Measurements from ENCODE around the gene KCNAB1. TPM values are rescaled to one million over a fixed set of nuclear protein-coding genes. Genes with fewer than 3 reads are reported as not detected.

Gene KCNAB1
- total and polyA plus RNA-seq, 2 donors (not counting 1 experiment from before 2014, with no cell fraction given), result not detected

GRCh38 chr3:156460206-156460611 lies 339.8 kb downstream of the KCNAB1 start:
- peaks cover 7% of the 10 kb centered on the region for H3K27me3 Mint-ChIP-seq
- Histone ChIP-seq H2AFZ (ENCODE audit: insufficient read depth, low read depth, low read length, poor library complexity, severe bottlenecking) (no peak overlapping the region), H3K9ac (ENCODE audit: low read length) (no peak overlapping the region), H3K27ac (ENCODE audit: low read length in 2 of 2) (no peak overlapping the region), H3K4me3 (ENCODE audit: control extremely low read depth in 1 of 5, extremely low read depth in 1 of 5, insufficient read depth in 1 of 5, low read depth in 2 of 5, low read length in 4 of 5) (no peak overlapping the region), H4K20me1 (ENCODE audit: control insufficient read depth, insufficient read depth, low read length, poor library complexity, severe bottlenecking) (no peaks in the 10 kb centered on the region), H3K9me3 (ENCODE audit: control extremely low read depth in 1 of 3, control insufficient read depth in 2 of 3, insufficient read depth in 1 of 3, low read length in 2 of 3) (no peaks in the 10 kb centered on the region), H3K36me3 (replicated peaks in 1 of 2; ENCODE audit: control extremely low read depth in 1 of 2, control insufficient read depth in 1 of 2, extremely low read depth in 1 of 2, insufficient read depth in 2 of 2, low read length in 1 of 2) (no peaks in the 10 kb centered on the region), H3K4me2 (replicated peaks; ENCODE audit: low read depth, low read length, poor library complexity, severe bottlenecking) (no peak overlapping the region), H3K79me2 (ENCODE audit: control insufficient read depth, insufficient read depth, low read length) (no peaks in the 10 kb centered on the region), H3K4me1 (ENCODE audit: control insufficient read depth in 2 of 2, insufficient read depth in 2 of 2, low read length in 2 of 2) (peaks cover 0 to 4% of the 10 kb centered on the region in 2 donors), H3K27me3 (replicated peaks in 1 of 4; ENCODE audit: control extremely low read depth in 1 of 4, control insufficient read depth in 3 of 4, insufficient read depth in 4 of 4, low read length in 3 of 4) (peaks cover 0 to 4% (median 0%) of the 10 kb centered on the region in 4 experiments)
- CTCF ChIA-PET, result interaction anchor here (2.5 kb wide), 1 partner anchor 49 kb away, joined by 11 read pairs; no protein-coding TSS in a partner anchor
- peak; percentile 45 for ATAC-seq (ENCODE audit: low read depth)
- TF ChIP-seq CTCF (IDR thresholded peaks at IDR 0.05), result no peak
- TF ChIP-seq EZH2 (IDR thresholded peaks at IDR 0.05; ENCODE audit: borderline replicate concordance, insufficient read depth, low read depth, low read length, poor library complexity, severe bottlenecking), result no peak
- peaks cover 4% of the 10 kb centered on the region for H3K4me1 Mint-ChIP-seq
- no CpG with 5 or more reads among the region's 2 CpGs for WGBS (ENCODE audit: insufficient coverage)
- no peak for DNase-seq
- H3K4me3 Mint-ChIP-seq, result no peak overlapping the region
- POLR2A ChIA-PET, result no interaction called here
- H3K27ac Mint-ChIP-seq, result no peak overlapping the region
- intact Hi-C loops (cut with micrococcal nuclease), result no loop called here
- no peaks in the 10 kb centered on the region for H3K9me3 Mint-ChIP-seq (ENCODE audit: insufficient read depth)

GRCh38 chr3:156461889-156462288 lies 341.5 kb downstream of the KCNAB1 start:
- H3K27me3 ChIP-seq (replicated peaks in 1 of 4; ENCODE audit: control extremely low read depth in 1 of 4, control insufficient read depth in 3 of 4, insufficient read depth in 4 of 4, low read length in 3 of 4), result peaks cover 0 to 4% (median 0%) of the 10 kb centered on the region in 4 experiments
- Mint-ChIP-seq H3K4me1 (peaks cover 4% of the 10 kb centered on the region), H3K27me3 (peaks cover 11% of the 10 kb centered on the region), H3K27ac (no peak overlapping the region), H3K9me3 (ENCODE audit: insufficient read depth) (no peaks in the 10 kb centered on the region), H3K4me3 (no peak overlapping the region)
- H3K27ac ChIP-seq (ENCODE audit: low read length in 2 of 2), result no peak overlapping the region
- intact Hi-C loops (cut with micrococcal nuclease), result no loop called here
- WGBS (ENCODE audit: insufficient coverage), result 100% methylated on average over 1 of the region's 1 CpG
- no peak overlapping the region for H3K4me2 ChIP-seq (replicated peaks; ENCODE audit: low read depth, low read length, poor library complexity, severe bottlenecking)
- H2AFZ ChIP-seq (ENCODE audit: insufficient read depth, low read depth, low read length, poor library complexity, severe bottlenecking), result no peak overlapping the region
- ChIA-PET POLR2A (no interaction called here), CTCF (interaction anchor here (1.1 to 1.2 kb wide), 2 partner anchors 12 to 46 kb away, joined by 3 to 4 read pairs; no protein-coding TSS in a partner anchor)
- H3K4me1 ChIP-seq (ENCODE audit: control insufficient read depth in 2 of 2, insufficient read depth in 2 of 2, low read length in 2 of 2), result peaks cover 0 to 4% of the 10 kb centered on the region in 2 donors
- H3K4me3 ChIP-seq (ENCODE audit: control extremely low read depth in 1 of 5, extremely low read depth in 1 of 5, insufficient read depth in 1 of 5, low read depth in 2 of 5, low read length in 4 of 5), result no peak overlapping the region
- DNase-seq (no peak), ATAC-seq (ENCODE audit: low read depth) (no peak)
- H3K79me2 ChIP-seq (ENCODE audit: control insufficient read depth, insufficient read depth, low read length), result no peaks in the 10 kb centered on the region
- no peaks in the 10 kb centered on the region for H4K20me1 ChIP-seq (ENCODE audit: control insufficient read depth, insufficient read depth, low read length, poor library complexity, severe bottlenecking)
- no peak overlapping the region for H3K9ac ChIP-seq (ENCODE audit: low read length)
- H3K36me3 ChIP-seq (replicated peaks in 1 of 2; ENCODE audit: control extremely low read depth in 1 of 2, control insufficient read depth in 1 of 2, extremely low read depth in 1 of 2, insufficient read depth in 2 of 2, low read length in 1 of 2), result no peaks in the 10 kb centered on the region
- H3K9me3 ChIP-seq (ENCODE audit: control extremely low read depth in 1 of 3, control insufficient read depth in 2 of 3, insufficient read depth in 1 of 3, low read length in 2 of 3), result no peaks in the 10 kb centered on the region
- no peak for TF ChIP-seq CTCF (IDR thresholded peaks at IDR 0.05)
- TF ChIP-seq EZH2 (IDR thresholded peaks at IDR 0.05; ENCODE audit: borderline replicate concordance, insufficient read depth, low read depth, low read length, poor library complexity, severe bottlenecking), result no peak

Measured in B cell (primary cell).